Measurements from ENCODE around the gene MON2. TPM values are rescaled to one million over a fixed set of nuclear protein-coding genes. Genes with fewer than 3 reads are reported as not detected.

Gene MON2
- total and polyA plus RNA-seq, 2 of the 8 experiments (the other 6 are each of a cell fraction or from before 2014, with no cell fraction given), result 3.8 to 21.8 TPM

GRCh38 chr12:62582065-62582366, 115.4 kb downstream of the MON2 start:
- Histone ChIP-seq H3K9me3 (ENCODE audit: insufficient read depth in 2 of 2, low read depth in 1 of 2, low read length in 1 of 2) (no peaks in the 10 kb centered on the region), H3K23me2 (ENCODE audit: low read depth, low read length) (no peaks in the 10 kb centered on the region), H3K79me2 (ENCODE audit: control insufficient read depth in 1 of 2, insufficient read depth in 2 of 2, low read length in 2 of 2) (no peaks in the 10 kb centered on the region), H3K79me1 (ENCODE audit: low read depth, low read length) (no peaks in the 10 kb centered on the region), H3K23ac (ENCODE audit: insufficient read length) (no peak overlapping the region), H2BK120ac (replicated peaks; ENCODE audit: low read depth, low read length) (no peak overlapping the region), H2AFZ (ENCODE audit: low read length) (no peak overlapping the region), H3K56ac (replicated peaks; ENCODE audit: insufficient read length, low read depth, low read length) (no peak overlapping the region), H4K20me1 (replicated peaks in 1 of 2; ENCODE audit: control insufficient read depth in 1 of 2, insufficient read depth in 2 of 2, low read length in 2 of 2) (no peaks in the 10 kb centered on the region), H3K9ac (replicated peaks in 1 of 4; ENCODE audit: extremely low read depth in 1 of 4, low read depth in 3 of 4, low read length in 3 of 4) (no peak overlapping the region), H4K5ac (ENCODE audit: insufficient read length, low read depth, low read length) (no peak overlapping the region), H3K14ac (ENCODE audit: insufficient read length) (no peak overlapping the region), H2BK20ac (ENCODE audit: low read length) (no peak overlapping the region), H4K91ac (replicated peaks; ENCODE audit: insufficient read length, low read length) (no peak overlapping the region), H3K4ac (replicated peaks; ENCODE audit: insufficient read length, low read depth, low read length) (no peak overlapping the region), H4K8ac (ENCODE audit: extremely low read depth, insufficient read depth, low read length) (no peak overlapping the region), H3K18ac (ENCODE audit: extremely low read depth, low read length) (no peak overlapping the region), H2AK5ac (ENCODE audit: low read depth, low read length) (no peak overlapping the region), H3K4me3 (ENCODE audit: extremely low read depth in 1 of 4, insufficient read depth in 2 of 4, low read depth in 3 of 4, low read length in 4 of 4) (no peak overlapping the region), H3K4me2 (ENCODE audit: insufficient read depth in 1 of 2, low read depth in 2 of 2, low read length in 2 of 2) (no peak overlapping the region), H2BK15ac (ENCODE audit: low read length) (no peak overlapping the region), H2BK5ac (ENCODE audit: low read depth, low read length) (no peak overlapping the region), H3K36me3 (ENCODE audit: control insufficient read depth in 2 of 4, insufficient read depth in 4 of 4, low read length in 3 of 4) (no peaks in the 10 kb centered on the region), H3K27me3 (replicated peaks in 1 of 4; ENCODE audit: control insufficient read depth in 3 of 4, extremely low read depth in 1 of 4, insufficient read depth in 3 of 4, low read length in 3 of 4) (no peaks in the 10 kb centered on the region), H2BK12ac (ENCODE audit: low read depth, low read length) (no peak overlapping the region), H3K27ac (ENCODE audit: low read depth, low read length) (no peak overlapping the region), H3K4me1 (replicated peaks in 1 of 4; ENCODE audit: control insufficient read depth in 3 of 4, insufficient read depth in 4 of 4, low read length in 3 of 4) (no peaks in the 10 kb centered on the region)
- 87% methylated on average over 2 of the region's 2 CpGs; no CpG with 5 or more reads in 1 of the 2 experiments for WGBS, 2 experiments (ENCODE audit: extremely low coverage in 1 of 2, insufficient coverage in 1 of 2, insufficient read length in 1 of 2, insufficient replicate concordance in 2 of 2, low coverage in 1 of 2, low lambda C conversion rate in 2 of 2, missing lambda C conversion rate in 1 of 2)
- ChIA-PET CTCF (ENCODE audit: partially characterized antibody) (interaction anchor here (0.7 to 12.0 kb wide), 35 partner anchors 10 to 486 kb away, joined by 3 to 173 read pairs (median 4); no protein-coding TSS in a partner anchor), POLR2A (ENCODE audit: partially characterized antibody) (interaction anchor here (0.9 kb wide), 1 partner anchor 490 kb away, joined by 3 read pairs; no protein-coding TSS in a partner anchor)
- FAIRE-seq, result no peak
- no peak for DNase-seq (ENCODE audit: low read depth in 1 of 2, low spot score in 2 of 2)
- TF ChIP-seq ATF3 (IDR thresholded peaks at IDR 0.05; ENCODE audit: insufficient read depth, low read depth, low read length) (no peak), ASH2L (IDR thresholded peaks at IDR 0.05; ENCODE audit: low read length) (no peak), SRF (IDR thresholded peaks at IDR 0.05; ENCODE audit: low read depth, low read length) (no peak), SIRT6 (IDR thresholded peaks at IDR 0.05; ENCODE audit: low read length) (no peak)
